ENCODE results near the gene STAG3.

- TF ChIP-seq CTCF (IDR thresholded peaks at IDR 0.05 in 2 of 3, conservative IDR thresholded peaks at IDR 0.05 in 1 of 3; ENCODE audit: insufficient read depth in 2 of 3, low read depth in 1 of 3, low read length in 3 of 3), result no peak
- TF ChIP-seq NR3C1 (CRISPR knock-in tag; IDR thresholded peaks at IDR 0.05), result no peak
- no peak for TF ChIP-seq EP300 (IDR thresholded peaks at IDR 0.05; ENCODE audit: low read length)
These were observed 8.4 kb upstream of the STAG3 start for GRCh38 chr7:100169147-100169850.

All from K562 (cell line).